HG03135 (cell line): ENCODE results near the gene CFAP52.
"Not testable (repeated sequence)": the region's sequence is repeated elsewhere in the genome, so short reads cannot be mapped to it uniquely, and the experiment has no call there.

Source experiments
- ATAC-seq: cut with Tn5 transposase; IDR thresholded peaks from one replicate; pipeline ENCODE4 v1.9.1; 2021; ENCODE audit warnings: mild to moderate bottlenecking, moderate library complexity; ENCODE audit not compliant: unreplicated experiment

CFAP52 gene

DNA sequence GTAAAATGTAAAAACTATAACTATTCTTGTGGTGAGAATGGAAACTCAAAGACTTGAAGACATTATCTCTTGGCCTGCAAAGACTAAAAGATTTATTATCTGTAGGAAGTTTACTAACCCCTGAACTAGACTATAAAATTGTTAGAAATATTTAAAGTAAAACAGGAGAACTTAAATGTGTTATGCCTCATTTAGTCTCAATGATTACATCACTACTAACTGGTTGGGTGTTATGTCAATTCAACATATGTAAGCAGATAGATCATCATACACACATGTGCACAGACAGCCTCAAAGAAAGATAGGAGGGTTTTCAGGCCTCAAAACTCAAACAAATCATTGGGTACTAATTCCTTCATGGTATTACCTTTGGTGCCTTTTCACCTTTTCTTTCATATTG, 8.4 kb upstream of the CFAP52 start:
- no peak for ATAC-seq

DNA sequence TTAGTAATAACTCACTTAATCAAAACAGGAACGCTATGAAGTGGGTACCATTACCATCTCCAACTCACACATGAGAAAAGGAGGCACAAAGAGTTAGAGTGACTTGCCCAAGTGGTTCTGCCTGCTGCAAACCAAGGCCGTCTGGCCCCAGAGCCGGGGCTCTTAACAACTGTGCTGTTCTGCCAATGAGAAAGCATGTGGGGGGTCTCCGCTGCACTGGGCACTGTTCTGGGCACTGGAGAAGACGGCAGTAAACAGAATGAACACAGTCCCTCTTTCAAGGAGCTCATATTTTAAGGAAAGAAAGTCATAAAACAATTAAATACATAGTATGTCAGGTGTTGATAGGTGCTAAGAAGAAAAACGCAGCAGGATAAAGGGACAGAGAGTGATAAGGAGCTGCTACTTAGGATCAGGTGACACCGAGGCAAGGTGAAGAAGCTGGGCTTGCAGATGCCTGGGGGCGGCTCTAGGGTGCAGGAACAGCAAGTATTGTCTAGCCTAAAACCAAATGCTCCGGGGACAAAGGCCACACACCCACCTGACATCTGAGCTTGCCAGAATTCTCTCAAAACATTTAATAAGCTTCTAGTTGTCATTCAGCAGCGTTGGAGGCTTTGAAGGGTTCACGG, 7.4 kb upstream of the CFAP52 start:
- no peak for ATAC-seq

DNA sequence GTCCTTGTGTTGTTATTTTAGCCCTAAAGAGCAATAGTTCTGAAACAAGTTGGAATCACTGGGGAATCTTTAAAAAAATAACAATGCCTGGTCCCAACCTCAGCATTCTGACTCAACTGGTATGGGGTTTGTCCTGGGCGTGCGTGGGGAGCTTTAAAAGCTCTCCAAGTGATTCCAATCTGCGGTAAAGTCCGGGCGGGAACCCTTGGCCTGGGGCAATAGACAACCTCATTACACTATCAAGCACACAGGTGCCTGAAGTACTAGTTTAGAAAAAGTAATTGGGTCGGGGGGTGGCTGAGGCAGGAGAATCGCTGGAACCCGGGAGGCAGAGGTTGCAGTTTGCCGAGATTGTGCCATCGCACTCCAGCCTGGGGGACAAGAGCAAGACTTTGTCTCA, 5.2 kb upstream of the CFAP52 start:
- no peak for ATAC-seq

DNA sequence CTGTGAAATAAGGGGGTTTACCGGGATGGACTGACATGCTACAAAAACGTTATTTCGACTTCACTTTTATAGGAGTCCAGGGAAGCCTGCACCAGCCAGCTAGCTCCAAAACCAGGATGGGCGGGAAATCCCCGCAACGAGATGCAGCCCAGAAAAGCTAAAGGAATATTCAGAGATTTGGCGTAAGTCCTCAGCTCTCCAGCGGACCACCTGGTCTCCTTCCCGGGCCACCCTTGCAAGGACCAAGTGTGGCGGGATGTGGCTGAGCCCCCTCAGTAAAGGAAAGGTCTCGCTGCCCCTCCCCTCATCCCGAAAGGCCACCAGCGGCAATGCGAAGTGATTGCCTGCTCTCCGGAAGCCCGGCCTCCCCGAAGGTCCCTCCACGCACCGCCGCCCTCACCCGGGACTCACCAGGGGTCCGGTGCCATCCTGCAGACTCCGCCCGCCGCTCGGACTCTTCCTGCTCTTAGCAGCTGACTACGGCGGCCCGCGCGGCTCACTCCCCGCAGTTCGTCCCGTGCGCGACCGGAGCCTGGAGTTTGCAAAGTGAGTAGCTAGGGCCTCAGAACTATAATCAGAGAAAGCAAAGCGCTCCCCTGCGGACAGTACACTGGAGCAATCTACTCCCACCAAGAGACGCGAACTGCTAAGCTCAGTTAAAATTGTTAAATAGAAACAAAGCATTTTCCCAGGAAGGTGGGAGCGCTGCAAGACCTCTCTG, 901 bp upstream of the CFAP52 start, which contains the start of gene STX8:
Gene STX8, minus strand, starts transcription at position 440 of the 721 bp plus-strand sequence. Its CDS starts 12 bp downstream, at position 428.
- peak; percentile 73 for ATAC-seq

DNA sequence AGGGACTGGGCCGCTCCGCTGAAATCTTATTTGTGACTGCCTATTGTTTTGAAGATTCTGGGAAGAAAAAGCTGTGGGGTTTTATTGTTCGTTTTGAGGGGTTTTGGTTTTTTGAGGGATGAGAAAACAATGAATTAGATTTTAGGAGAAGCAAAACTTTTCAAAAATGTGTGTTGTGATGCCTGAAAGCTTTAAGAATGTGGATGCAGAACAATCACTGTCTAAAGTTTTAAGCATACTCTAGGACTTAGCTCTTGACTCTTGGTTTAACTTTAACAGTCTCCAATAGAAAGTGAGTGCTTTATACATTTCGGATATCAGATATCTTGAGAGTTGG, 899 bp downstream of the CFAP52 start:
- no peak for ATAC-seq

DNA sequence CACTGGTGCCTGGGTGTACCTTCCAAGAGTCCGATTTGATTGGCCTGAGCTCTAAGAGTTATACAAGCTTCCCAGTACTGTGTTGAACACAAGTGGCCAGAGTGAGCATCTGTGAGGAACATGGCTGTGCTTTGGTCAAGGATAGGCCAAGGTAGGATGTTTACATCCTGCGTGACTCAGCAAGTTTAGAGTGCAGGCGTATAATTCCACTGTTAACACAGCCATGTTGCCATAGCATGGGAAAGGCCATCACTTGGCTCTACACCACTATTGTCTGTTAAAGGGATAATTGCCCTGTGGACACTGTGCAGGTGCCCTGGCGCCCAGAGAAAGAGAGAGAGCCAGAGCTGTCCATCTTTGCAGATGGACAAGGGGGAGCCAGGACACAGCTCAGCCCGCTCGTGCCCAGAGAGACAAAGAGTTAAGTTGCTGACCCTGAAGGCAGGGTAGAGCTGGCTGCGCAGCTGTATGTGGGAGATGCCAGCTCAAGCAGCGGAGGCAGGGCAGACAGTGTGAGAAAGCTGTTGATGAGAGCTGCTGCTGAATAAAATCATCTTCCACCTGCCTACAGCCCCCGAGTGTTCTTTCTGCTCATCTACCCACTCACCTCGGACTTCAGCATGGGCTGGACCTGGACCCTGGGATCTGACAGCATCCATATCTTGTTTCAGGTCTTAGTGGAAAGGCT, 11.7 kb downstream of the CFAP52 start:
- no peak for ATAC-seq

DNA sequence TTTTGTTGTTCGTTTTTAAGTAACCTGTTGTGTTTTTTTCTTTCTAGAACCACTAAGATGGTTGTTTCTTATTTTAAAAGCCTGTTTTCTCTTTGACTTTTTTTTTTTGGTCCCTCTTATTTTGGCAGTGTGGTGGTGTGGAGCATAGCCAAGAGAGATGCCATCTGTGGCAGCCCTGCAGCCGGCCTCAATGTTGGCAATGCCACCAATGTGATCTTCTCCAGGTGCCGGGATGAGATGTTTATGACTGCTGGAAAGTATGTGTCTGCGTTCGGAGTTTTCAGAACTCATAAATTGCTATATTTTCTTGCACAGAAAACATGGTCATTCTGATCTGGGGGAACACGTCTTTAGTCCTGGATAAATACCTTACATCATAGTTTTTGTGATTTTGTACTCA, 17.6 kb downstream of the CFAP52 start:
- ATAC-seq, result no peak

DNA sequence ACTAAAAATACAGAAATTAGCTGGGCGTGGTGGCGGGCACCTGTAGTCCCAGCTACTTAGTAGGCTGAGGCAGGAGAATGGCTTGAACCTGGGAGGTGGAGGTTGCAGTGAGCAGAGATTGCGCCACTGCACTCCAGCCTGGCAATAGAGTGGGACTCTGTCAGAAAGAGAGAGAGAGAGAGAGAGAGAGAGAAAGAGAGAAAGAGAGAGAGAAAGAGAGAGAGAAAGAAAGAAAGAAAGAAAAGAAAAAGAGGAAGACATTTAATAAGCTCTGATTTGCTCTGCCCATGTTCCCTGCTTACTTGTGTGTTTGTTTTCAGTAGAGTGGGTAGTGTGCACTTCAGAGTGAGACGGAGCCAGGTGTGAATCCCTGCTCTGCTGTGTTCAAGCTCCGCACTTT, 21.2 kb downstream of the CFAP52 start:
- ATAC-seq, result not testable (repeated sequence)

DNA sequence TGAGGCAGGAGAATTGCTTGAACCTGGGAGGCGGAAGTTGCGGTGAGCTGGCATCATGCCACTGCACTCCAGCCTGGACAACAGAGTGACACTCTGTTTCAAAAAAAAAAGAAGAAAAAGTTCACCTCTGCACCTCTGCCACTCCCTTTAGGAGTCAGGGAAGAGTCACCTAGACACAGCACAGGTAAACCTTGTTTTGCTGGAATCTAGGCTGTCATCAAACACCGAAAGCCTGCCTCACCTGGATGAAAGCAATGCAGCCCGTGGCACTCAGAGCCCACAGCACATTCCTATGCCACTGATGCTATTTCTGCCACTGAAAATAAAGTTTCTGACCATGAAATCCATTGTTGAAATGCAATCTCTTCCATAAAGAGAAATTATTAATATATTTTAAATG, 22.2 kb downstream of the CFAP52 start:
- ATAC-seq, result no peak

DNA sequence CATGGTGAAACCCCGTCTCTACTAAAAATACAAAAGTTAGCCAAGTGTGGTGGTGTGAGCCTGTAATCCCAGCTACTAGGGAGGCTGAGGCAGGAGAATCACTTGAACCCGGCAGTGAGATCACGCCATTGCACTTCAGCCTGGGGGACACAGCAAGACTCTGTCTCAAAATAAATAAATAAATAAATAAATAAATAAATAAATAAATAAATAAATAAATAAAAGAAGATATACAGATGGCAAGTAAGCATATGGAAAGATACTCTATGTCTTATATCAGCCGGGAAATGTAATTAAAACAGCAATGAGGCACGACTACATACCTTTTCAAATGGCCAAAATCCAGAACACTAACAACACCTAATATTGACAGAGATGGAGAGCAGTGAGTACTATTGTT, 28.1 kb downstream of the CFAP52 start:
- ATAC-seq, result not testable (repeated sequence)

DNA sequence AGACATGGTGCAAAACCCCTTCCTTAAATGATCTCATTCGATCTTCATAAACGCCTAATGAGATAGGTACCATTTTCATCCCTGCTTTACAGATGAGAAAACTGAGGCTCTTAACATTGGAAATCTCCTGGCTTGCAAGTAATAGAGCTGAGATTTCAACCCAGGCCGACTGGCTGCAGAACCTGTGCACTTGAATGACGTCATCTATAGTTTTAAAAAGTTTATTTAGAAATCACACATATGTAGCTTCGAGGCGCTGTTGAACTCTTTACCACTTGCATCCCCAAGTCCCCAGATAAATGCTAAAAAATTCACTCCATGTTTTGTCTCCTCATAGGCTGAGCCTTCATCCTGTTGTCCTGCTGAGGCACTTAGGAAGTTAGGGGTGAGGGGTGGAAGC, 30.0 kb downstream of the CFAP52 start:
- no peak for ATAC-seq

DNA sequence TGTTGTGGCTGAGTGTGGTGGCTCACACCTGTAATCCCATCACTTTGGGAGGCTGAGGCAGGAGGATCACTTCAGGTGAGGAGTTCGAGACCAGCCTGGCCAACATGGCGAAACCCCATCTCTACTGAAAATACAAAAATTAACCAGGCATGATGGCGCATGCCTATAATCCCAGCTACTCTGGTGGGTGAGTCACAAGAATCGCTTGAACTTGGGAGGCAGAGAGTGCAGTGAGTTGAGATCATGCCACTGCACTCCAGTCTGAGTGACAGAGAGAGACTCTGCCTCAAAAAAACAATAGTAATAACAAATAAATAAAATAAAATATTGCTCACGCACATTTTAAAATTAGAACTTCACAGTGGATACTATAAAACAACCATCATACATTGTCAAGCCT, 30.6 kb downstream of the CFAP52 start:
- not testable (repeated sequence) for ATAC-seq

DNA sequence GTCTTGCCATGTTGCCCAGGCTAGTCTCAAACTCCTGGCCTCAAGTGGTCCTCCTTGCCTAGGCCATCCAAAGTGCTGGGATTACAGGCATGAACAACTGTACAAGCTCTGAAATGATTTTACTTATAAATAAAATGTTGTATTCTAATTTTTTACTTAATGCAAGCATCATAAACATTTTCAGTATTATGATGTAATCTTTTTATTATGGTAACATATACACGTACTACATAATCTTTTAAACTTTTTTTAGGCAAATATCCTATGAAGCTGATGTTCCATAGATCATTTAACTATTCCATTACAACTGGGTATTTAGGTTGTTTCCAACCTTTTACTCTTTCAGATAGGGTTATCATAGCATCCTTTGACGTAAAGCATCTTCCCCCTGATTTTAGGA, 35.1 kb downstream of the CFAP52 start:
- ATAC-seq, result no peak

DNA sequence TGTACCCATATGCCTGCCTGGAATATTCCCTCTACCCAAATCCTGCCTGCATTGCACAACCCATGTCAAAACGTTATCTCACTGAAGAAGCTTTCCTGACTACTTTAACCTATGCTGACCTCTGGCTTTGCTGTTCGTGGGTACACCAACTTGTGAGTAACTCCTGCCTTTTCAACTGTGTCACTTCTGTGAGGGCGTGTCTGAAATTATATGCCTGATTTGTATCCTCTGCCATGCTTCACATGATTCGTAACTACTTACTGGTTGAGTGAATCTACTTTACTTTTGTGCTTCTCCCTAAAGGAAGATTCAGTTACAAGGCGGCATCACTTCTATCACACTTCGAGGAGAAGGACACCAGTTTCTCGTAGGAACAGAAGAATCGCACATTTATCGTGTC, 35.6 kb downstream of the CFAP52 start:
- ATAC-seq, result no peak

DNA sequence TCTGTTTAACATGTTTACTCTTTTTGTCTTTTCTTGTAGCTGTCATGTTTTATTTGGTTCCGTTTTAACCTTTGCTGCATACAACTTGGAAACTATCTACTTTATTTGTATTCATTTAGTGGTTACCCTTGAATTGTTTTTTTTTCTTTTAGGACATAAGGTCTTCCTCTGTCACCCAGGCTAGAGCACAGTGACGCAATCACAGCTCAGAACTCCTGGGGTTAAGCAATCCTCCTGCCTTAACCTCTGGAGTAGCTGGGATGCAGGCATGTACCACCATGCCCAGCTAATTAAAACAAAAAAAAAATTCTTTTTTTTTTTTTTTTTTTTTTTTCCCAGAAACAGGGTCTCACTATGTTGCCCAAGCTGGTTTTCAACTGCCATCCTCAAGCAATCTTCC, 39.0 kb downstream of the CFAP52 start:
- ATAC-seq, result no peak

DNA sequence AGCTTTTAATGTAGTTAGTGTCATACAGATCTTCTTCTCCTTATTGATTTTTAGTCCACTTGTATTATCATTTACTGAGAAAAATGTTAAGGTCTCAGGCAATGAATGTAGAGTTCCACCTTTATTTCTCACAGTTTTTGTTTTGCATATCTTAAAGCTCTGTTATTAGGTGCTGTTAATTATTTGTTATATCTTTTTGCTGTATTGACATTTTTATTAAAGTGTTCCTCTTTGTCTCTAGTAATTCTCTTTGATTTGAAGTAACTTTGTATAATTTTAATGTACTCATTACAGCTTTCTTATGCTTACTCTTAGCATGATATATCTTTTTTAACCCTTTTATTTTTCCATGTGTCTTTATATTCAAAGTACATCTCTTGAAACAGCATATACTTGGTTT, 46.5 kb downstream of the CFAP52 start:
- no peak for ATAC-seq

DNA sequence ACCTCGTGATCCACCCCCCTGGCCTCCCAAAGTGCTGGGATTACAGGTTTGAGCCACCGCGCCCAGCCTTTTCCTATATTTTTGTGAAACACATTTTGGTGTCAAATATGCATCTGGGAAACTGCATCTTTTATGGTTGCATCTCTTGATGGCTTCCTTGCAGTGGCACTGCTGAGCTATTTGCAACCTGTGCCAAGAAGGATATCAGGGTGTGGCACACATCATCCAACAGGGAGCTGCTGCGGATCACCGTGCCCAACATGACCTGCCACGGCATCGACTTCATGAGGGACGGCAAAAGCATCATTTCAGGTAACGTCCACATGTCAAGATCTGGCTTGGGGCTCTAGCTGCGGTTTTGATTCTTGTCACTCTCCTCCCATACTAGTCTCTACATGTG, 52.1 kb downstream of the CFAP52 start:
- ATAC-seq, result no peak

DNA sequence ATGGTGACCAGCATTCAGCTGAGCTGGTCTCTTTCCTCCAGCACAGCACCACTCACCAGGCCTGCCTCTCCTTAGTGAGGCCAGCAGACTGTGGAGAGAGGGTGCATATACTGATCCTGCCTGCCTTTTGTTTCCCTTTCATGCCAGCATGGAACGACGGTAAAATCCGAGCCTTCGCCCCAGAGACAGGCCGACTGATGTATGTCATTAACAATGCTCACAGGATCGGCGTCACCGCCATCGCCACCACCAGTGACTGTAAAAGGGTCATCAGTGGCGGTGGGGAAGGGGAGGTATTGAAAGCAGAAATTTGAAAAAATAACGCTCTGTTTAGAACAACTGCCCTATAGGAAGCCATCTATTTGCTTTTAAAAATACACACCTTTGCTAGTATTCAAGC, 56.3 kb downstream of the CFAP52 start:
- ATAC-seq, result no peak

DNA sequence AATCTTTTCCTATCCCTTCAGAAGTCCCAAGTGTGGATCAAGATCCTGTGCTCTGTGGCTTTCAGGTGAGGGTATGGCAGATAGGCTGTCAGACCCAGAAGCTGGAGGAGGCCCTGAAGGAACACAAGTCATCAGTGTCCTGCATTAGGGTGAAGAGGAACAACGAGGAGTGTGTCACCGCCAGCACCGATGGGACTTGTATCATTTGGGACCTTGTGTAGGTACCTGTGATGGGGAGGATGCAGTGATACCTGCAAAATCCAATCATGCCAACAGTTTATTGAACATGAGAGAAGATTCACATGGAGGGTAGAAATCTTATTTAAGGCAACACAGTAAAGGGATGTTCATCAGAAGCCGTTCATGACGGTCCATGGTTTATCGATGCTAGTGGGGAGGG, 58.9 kb downstream of the CFAP52 start:
- ATAC-seq, result no peak

DNA sequence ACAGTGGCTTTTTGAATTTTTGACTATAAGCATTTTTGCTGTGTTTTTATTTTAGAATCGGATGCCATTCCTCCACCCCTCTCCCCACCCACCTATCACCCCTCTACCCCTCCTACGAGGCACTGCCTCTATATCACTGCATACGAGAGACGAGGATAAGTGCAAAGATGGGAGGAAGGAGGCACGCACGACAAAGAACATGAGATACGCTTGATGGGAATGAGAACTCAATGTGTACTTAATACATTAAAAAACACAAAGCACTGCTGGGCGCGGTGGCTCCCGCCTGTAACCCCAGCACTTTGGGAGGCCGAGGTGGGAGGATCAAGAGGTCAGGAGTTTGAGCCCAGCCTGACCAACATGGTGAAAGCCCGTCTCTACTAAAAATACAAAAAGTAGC, 60.1 kb downstream of the CFAP52 start:
- no peak for ATAC-seq

DNA sequence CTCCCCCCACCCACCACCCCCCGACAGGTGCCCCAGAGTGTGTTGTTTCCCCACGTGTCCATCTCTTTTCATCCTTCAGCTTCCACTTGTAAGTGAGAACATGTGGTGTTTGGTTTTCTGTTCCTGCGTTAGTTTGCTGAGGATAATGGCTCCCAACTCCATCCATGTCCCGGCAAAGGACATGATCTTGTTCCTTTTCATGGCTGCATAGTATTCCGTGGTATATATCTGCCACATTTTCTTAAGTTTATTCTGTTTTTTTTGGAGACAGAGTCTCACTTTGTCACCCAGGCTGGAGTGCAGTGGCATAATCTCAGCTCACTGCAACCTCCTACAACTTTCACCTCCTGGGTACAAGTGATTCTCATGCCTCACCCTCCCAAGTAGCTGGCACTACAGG, 63.9 kb downstream of the CFAP52 start:
- not testable (repeated sequence) for ATAC-seq

DNA sequence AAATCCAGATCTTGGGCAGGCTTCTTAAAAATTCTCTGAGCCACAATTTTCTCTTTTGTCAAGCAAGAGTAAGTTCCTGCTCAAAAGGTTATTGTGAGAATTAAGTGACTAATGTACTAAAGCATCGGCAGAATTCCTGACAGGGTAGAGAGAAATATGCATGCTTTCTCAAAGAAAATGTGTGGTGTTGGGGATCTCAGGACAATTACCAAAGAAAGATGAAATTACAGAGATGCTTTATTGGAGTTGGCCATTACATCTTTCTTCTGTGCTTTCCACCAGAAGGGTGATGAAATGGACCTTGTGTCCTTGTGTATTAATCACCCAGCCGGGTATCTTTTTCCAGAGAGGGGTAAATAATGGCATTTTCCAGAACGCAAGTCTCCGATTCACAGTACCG, 67.2 kb downstream of the CFAP52 start:
- no peak for ATAC-seq
